ENCODE results near the gene CHRDL2. TPM values are rescaled to one million over a fixed set of nuclear protein-coding genes. Genes with fewer than 3 reads are reported as not detected.
A peak's percentile ranks its signal among the peaks of the same experiment; 100 is the strongest.

CHRDL2 gene
- total and polyA plus RNA-seq, 2 donors from 2014 or later: 2.0 to 3.9 TPM

DNA sequence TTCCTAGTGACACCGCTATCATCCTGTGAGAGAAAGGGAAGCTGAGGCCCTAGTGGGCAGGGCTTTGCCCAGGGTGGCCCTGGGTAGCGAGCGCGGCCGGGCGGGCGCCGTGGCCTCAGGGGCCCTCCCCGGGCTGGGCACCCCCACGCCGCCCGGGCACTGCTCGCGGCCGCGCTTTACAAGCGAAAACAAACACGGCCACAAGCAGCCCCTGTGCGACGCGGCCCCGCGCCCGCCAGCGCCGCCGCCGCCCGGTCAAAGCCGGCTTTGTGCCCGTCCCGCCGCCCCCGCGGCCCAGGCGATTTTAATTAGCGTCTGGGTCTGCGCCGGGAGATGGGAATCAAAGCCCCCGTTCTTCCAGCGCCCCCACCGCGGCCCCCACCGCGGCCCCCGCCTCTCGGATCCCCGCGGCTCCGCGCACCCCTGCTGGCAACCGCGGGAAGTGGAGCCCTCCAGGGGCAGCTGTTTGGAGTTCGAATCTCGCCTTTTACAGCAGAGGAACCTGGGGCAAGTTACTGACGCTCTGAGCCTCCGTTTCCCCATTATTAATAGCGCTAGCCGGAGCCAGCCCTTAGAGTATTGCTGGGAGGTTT, 47.9 kb downstream of the CHRDL2 start:
- Histone ChIP-seq H3K36me3 (ENCODE audit: control insufficient read depth in 2 of 3, insufficient read depth in 3 of 3, low read length in 3 of 3) (no peaks in the 10 kb centered on the region), H3K27me3 (ENCODE audit: control insufficient read depth, insufficient read depth, low read length) (no peaks in the 10 kb centered on the region), H3K9ac (ENCODE audit: low read length in 3 of 3) (peak overlapping the region in 2 of 3 donors; percentile 38 to 64), H3K4me1 (ENCODE audit: control insufficient read depth in 2 of 3, insufficient read depth in 2 of 3, low read depth in 1 of 3, low read length in 3 of 3) (peaks cover 0 to 6% (median 0%) of the 10 kb centered on the region in 3 donors), H3K9me3 (ENCODE audit: control insufficient read depth in 2 of 3, insufficient read depth in 1 of 3, low read length in 3 of 3) (no peaks in the 10 kb centered on the region), H3K4me3 (ENCODE audit: low read length in 3 of 3) (peak overlapping the region in 1 of 3 donors; percentile 44), H3K27ac (ENCODE audit: low read depth in 2 of 2, low read length in 2 of 2) (no peak overlapping the region)
- DNase-seq (peak; percentile 61 to 81 (median 73)), FAIRE-seq (no peak)
- peak; percentile 30 for TF ChIP-seq CTCF (IDR thresholded peaks at IDR 0.05; ENCODE audit: borderline replicate concordance, extremely low read depth, insufficient read depth)
- intact Hi-C loops (cut with DNase I): no loop called here

DNA sequence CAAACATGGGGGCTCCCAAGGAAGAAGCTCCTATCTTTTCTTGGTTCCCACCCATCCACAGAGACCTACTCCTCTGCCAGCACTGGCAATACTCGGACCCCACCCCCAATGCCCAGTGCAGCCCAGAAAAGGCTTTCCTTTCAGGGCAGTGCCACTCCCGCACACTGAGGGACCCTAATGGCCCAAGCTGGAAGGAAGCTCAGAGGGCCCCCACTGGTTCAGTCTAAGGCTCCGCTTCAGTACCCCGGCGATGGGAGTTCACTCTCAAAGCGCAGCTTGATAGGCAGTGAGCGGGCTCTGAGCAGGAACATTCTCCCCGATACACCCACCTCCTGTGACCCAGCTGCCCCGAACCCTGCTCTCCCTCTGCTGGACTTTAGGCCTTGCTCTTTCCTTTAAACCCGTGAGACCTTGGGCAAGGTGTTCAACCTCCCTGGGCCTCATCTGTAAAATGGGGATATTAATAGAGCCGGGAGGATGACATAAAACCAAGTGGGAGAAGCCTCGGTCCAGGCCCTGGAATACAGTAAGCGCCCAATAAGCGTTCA, 48.4 kb downstream of the CHRDL2 start:
- Histone ChIP-seq H3K4me1 (ENCODE audit: control insufficient read depth in 2 of 3, insufficient read depth in 2 of 3, low read depth in 1 of 3, low read length in 3 of 3) (peaks cover 0 to 6% (median 0%) of the 10 kb centered on the region in 3 donors), H3K4me3 (ENCODE audit: low read length in 3 of 3) (peak overlapping the region in 1 of 3 donors; percentile 44), H3K36me3 (ENCODE audit: control insufficient read depth in 2 of 3, insufficient read depth in 3 of 3, low read length in 3 of 3) (no peaks in the 10 kb centered on the region), H3K27me3 (ENCODE audit: control insufficient read depth, insufficient read depth, low read length) (no peaks in the 10 kb centered on the region), H3K9ac (ENCODE audit: low read length in 3 of 3) (peak overlapping the region in 2 of 3 donors; percentile 38 to 64), H3K27ac (ENCODE audit: low read depth in 2 of 2, low read length in 2 of 2) (no peak overlapping the region), H3K9me3 (ENCODE audit: control insufficient read depth in 2 of 3, insufficient read depth in 1 of 3, low read length in 3 of 3) (no peaks in the 10 kb centered on the region)
- no peak for TF ChIP-seq CTCF (IDR thresholded peaks at IDR 0.05; ENCODE audit: borderline replicate concordance, extremely low read depth, insufficient read depth)
- intact Hi-C loops (cut with DNase I): no loop called here
- DNase-seq (peak in 2 of 5 donors; percentile 49 to 56), FAIRE-seq (no peak)

- intact Hi-C loops (cut with DNase I): no loop called here
- Histone ChIP-seq H3K36me3 (ENCODE audit: control insufficient read depth in 2 of 3, insufficient read depth in 3 of 3, low read length in 3 of 3) (no peaks in the 10 kb centered on the region), H3K4me1 (ENCODE audit: control insufficient read depth in 2 of 3, insufficient read depth in 2 of 3, low read depth in 1 of 3, low read length in 3 of 3) (peaks cover 0 to 6% (median 0%) of the 10 kb centered on the region in 3 donors), H3K4me3 (ENCODE audit: low read length in 3 of 3) (no peak overlapping the region), H3K9me3 (ENCODE audit: control insufficient read depth in 2 of 3, insufficient read depth in 1 of 3, low read length in 3 of 3) (no peaks in the 10 kb centered on the region), H3K27me3 (ENCODE audit: control insufficient read depth, insufficient read depth, low read length) (no peaks in the 10 kb centered on the region), H3K27ac (ENCODE audit: low read depth in 2 of 2, low read length in 2 of 2) (peak overlapping the region in 1 of 2 donors; percentile 29), H3K9ac (ENCODE audit: low read length in 3 of 3) (no peak overlapping the region)
- DNase-seq (peak in 3 of 5 donors; percentile 9 to 57 (median 35)), FAIRE-seq (no peak)
- TF ChIP-seq CTCF (IDR thresholded peaks at IDR 0.05; ENCODE audit: borderline replicate concordance, extremely low read depth, insufficient read depth): no peak
Measured at GRCh38 chr11:74681686-74682651, 49.3 kb downstream of the CHRDL2 start.
